ENCODE data around the gene BDKRB2. TPM values are rescaled to one million over a fixed set of nuclear protein-coding genes. Genes with fewer than 3 reads are reported as not detected.

BDKRB2 gene
- total RNA-seq, 1 donor, result 23.1 TPM

DNA sequence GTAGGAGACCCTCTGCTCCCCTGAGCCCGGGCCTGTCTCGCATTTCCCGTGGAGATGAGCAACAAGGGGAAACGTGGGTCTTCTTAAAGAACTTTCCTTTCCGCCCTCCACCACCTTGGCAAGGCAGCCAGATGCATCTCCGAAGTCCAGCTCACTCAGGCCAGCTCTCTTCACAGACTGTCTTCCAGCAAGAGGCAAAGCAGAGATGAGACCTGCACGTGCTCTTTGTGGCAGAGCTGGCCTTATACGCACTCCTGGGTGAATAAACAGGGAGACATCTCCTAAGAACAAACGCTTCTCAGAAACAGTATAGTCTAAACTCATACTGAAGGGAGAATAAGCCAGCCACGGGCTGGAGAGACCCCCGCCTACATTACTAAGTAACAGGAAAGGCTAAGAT is 50.0 kb downstream of the BDKRB2 start:
- TF ChIP-seq, protein P1, sequence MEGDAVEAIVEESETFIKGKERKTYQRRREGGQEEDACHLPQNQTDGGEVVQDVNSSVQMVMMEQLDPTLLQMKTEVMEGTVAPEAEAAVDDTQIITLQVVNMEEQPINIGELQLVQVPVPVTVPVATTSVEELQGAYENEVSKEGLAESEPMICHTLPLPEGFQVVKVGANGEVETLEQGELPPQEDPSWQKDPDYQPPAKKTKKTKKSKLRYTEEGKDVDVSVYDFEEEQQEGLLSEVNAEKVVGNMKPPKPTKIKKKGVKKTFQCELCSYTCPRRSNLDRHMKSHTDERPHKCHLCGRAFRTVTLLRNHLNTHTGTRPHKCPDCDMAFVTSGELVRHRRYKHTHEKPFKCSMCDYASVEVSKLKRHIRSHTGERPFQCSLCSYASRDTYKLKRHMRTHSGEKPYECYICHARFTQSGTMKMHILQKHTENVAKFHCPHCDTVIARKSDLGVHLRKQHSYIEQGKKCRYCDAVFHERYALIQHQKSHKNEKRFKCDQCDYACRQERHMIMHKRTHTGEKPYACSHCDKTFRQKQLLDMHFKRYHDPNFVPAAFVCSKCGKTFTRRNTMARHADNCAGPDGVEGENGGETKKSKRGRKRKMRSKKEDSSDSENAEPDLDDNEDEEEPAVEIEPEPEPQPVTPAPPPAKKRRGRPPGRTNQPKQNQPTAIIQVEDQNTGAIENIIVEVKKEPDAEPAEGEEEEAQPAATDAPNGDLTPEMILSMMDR (IDR thresholded peaks at IDR 0.05; ENCODE audit: insufficient read depth, low read length), result no peak

DNA sequence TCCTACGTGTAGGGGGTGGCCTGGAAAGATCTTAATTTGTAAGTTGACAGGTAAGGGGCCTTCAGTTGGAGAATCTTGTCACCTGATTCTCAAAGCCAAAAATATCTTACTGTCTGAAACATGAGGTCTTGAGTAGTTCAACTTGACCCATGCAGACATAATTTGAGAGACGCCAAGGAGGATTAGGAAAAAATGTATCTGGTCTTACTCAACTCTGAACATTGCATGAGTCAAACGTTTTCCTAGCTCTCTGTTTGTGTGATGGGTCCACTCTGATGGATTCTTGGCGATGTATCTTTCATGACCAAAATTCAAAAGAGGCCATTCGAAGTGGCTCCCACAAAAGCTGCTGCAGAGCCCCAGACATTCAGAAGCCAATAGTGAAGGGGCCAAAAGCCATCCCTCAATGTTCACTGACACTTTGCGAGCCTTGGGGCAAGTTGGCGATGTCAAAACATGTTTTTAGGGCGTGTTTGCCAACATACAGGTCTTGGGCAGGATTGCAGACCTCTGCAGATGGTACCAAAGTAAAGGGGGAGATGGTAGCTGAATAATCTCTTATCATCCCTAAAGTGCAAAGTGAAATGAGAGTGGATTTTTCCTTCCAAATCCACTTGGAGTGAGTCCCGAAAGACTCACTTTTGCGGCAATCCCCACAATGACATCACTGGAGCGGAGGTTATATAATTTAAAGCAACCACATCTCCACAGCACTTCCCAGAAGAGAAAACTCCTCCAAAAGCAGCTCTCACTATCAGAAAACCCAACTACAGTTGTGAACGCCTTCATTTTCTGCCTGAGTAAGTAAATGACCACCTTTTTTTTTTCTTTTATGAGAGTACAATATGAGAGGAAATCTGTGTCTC is 51.1 kb downstream of the BDKRB2 start, which contains the start of gene BDKRB1:
BDKRB1 (plus strand) TSS at position 710 of the 866 bp plus-strand sequence. CDS start 7,473 bp downstream, outside the sequence.
- TF ChIP-seq, protein P1 (IDR thresholded peaks at IDR 0.05; ENCODE audit: insufficient read depth, low read length), result no peak
- peak; percentile 98 for DNase-seq (ENCODE audit: low read depth)
- H3K4me3 ChIP-seq (ENCODE audit: low read depth, low read length), result peak within 1 kb of the TSS; percentile 61

More for the DNA sequence above, 50.0 kb downstream of the BDKRB2 start:
- no peak overlapping the region for H3K4me3 ChIP-seq (ENCODE audit: low read depth, low read length)
- no peak for DNase-seq (ENCODE audit: low read depth)

DNA sequence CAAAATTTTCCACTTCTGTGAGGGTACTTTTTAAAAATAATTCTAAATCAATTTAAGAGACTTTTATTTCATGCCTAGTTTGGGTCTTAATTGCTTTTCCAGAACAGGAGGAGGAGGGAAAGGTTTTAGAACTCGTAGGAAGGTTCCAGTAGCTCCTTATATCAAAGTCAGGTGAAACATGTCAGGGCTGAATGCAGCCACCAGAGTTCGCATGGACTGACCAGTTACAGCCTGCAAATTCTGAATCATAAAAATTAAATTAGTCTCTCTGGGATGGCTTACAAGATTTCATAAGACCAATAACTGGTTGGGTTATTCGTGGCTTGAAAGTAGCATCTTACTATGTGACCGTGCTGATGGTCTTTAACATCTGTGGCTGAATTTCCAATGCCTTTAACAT is 51.8 kb downstream of the BDKRB2 start:
- H3K4me3 ChIP-seq (ENCODE audit: low read depth, low read length), result peak overlapping the region; percentile 61
- TF ChIP-seq, protein P1 (IDR thresholded peaks at IDR 0.05; ENCODE audit: insufficient read depth, low read length), result peak; percentile 53
- DNase-seq (ENCODE audit: low read depth), result peak; percentile 79

DNA sequence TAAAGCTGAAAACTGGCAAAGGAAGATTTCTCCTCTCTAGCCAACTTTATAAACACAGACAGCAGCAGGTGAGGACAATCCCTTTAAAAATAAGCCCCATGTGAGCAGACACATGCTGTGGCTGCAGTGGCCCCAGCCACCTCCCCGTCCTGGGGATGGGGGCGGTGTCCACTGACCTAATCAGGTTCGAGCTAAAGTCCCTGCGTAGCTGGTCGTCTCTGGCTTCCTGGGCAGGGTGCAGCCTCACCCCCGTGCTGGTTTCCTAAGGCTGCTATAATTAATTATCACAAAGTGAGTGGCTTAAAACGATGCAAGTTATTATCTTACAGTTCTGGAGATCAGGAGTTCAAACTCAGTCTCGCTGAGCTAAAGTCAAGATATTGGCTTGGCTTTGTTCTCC is 52.4 kb downstream of the BDKRB2 start:
- no peak for DNase-seq (ENCODE audit: low read depth)
- H3K4me3 ChIP-seq (ENCODE audit: low read depth, low read length), result peak overlapping the region; percentile 61
- TF ChIP-seq, protein P1 (IDR thresholded peaks at IDR 0.05; ENCODE audit: insufficient read depth, low read length), result no peak

DNA sequence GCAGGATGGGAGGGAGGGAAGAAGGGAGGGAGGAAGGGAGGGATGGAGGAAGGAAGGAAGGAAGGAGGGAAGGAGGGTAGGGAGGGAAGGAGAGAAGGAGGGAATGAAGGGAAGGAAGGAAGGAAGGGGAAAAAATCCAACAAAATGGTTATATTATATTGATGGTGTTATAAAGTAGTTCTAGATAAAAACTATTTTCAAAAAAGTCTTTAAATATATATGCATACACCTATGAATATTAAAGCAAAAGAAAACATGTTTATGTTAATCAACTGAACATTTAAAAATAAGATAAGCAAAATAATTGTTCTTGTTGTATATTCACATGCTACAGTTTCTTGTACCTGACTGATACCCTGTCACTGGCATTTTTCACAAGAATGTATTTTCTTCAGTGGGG is 53.3 kb downstream of the BDKRB2 start:
- peak overlapping the region; percentile 61 for H3K4me3 ChIP-seq (ENCODE audit: low read depth, low read length)
- DNase-seq (ENCODE audit: low read depth), result no peak
- TF ChIP-seq, protein P1 (IDR thresholded peaks at IDR 0.05; ENCODE audit: insufficient read depth, low read length), result no peak

DNA sequence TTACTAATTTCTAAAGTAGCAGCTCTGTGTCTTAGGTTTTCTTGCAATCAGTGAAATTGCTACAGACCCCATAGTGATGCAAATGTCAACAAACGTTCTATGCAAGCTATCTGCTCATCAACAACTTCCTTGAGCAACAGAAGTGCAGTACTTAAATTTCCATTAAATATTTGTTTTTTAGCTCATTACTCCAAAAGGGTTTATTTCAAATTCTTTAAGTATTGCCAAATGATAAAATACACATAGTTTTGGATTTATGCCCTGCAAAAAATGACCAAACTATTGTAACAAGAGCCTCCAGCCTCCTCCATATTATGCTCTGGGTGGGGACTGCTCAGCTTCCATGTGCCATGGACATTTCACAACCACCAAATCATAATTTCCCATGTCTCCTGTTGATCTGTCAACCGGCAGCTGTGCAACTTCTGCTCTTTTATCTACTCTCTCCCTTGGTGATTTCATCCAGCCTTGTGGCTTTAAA is 55.7 kb downstream of the BDKRB2 start:
- no peak overlapping the region for H3K4me3 ChIP-seq (ENCODE audit: low read depth, low read length)
- TF ChIP-seq, protein P1 (IDR thresholded peaks at IDR 0.05; ENCODE audit: insufficient read depth, low read length), result no peak
- peak; percentile 93 for DNase-seq (ENCODE audit: low read depth)
